Endothelial cell of umbilical vein (primary cell): Measurements from ENCODE around the gene FLVCR2. TPM values are rescaled to one million over a fixed set of nuclear protein-coding genes. Genes with fewer than 3 reads are reported as not detected.

Source experiments
- BruUV-seq: library from RNA; stranded (reverse); fragments of 400-500 nt; replicated peaks from 2 replicates; lab custom pipeline; 2021; lab: Mats Ljungman, UMichigan
- CTCF ChIA-PET: fragments of 300-600, 350-600 bp; sonication (Branson Sonifier 250); formaldehyde crosslinking; loops from one replicate; lab custom pipeline; 2021; ENCODE audit warnings: antibody characterized with exemption, inconsistent platforms; lab: Charles Lee
- POLR2A ChIA-PET: fragments of 300-600, 350-600 bp; sonication (Branson Sonifier 250); formaldehyde crosslinking; loops from one replicate; lab custom pipeline; 2021; ENCODE audit warnings: antibody characterized with exemption, inconsistent platforms; lab: Charles Lee
- DNase-seq: peaks from one replicate; pipeline ENCODE4 v3.0.0-alpha.2; 2011; ENCODE audit warnings: low read depth, low spot score
- FAIRE-seq: peaks from 2 replicates; lab custom pipeline; 2011; peaks lifted over from hg19 to GRCh38; lab: Jason Lieb, UNC
- H2AFZ ChIP-seq: 2 replicates; pipeline ENCODE4 v1.6.0; 2012; ENCODE audit warnings: low read depth, low read length, control low read depth, inconsistent platforms
- H3K27ac ChIP-seq: 2 replicates; pipeline ENCODE4 v1.5.1; 2011; ENCODE audit warnings: low read depth, mild to moderate bottlenecking, control low read depth, low read length, moderate library complexity; ENCODE audit not compliant: insufficient read depth
- H3K27me3 ChIP-seq, 2 experiments: 2 replicates each; pipeline versions ENCODE4 v1.6.0 to v1.6.1; 2011; ENCODE audit warnings: low read length in 2 of 2, mixed read lengths in 1 of 2; ENCODE audit not compliant: control insufficient read depth in 2 of 2, insufficient read depth in 2 of 2
- H3K36me3 ChIP-seq, 2 experiments: 2 replicates in 1 of 2; 3 replicates in 1 of 2; pipeline ENCODE4 v1.5.1; 2011; ENCODE audit warnings: low read length in 2 of 2, mild to moderate bottlenecking in 1 of 2, moderate library complexity in 1 of 2; ENCODE audit not compliant: control insufficient read depth in 2 of 2, insufficient read depth in 2 of 2; ENCODE audit errors: extremely low read depth in 1 of 2
- H3K4me1 ChIP-seq: 3 replicates; pipeline ENCODE4 v1.5.1; 2011; ENCODE audit warnings: mild to moderate bottlenecking, low read length; ENCODE audit not compliant: control insufficient read depth, insufficient read depth; ENCODE audit errors: extremely low read depth
- H3K4me2 ChIP-seq: 2 replicates; pipeline ENCODE4 v1.6.1; 2011; ENCODE audit warnings: low read length, control low read depth, mixed read lengths; ENCODE audit not compliant: insufficient read depth
- H3K4me3 ChIP-seq, 3 experiments: fragments of 200-600 bp in 1 of 3; sonication (generic), shearing (Covaris generic) in 1 of 3; replicated peaks in 1 of 3; 2 replicates each; pipeline ENCODE4 v1.5.1; 2011 to 2016; ENCODE audit warnings: control low read depth in 3 of 3, low read length in 3 of 3, mild to moderate bottlenecking in 2 of 3, inconsistent platforms in 1 of 3, low read depth in 1 of 3, moderate library complexity in 1 of 3; ENCODE audit not compliant: insufficient read depth in 1 of 3
- H3K79me2 ChIP-seq: 2 replicates; pipeline ENCODE4 v1.6.0; 2012; ENCODE audit warnings: low read length, inconsistent platforms; ENCODE audit not compliant: control insufficient read depth, insufficient read depth
- H3K9ac ChIP-seq: replicated peaks from 2 replicates; pipeline ENCODE3; 2011; ENCODE audit warnings: low read length, control low read depth; ENCODE audit not compliant: insufficient read depth; ENCODE audit errors: extremely low read depth
- H3K9me1 ChIP-seq: replicated peaks from 3 replicates; pipeline ENCODE4 v1.6.0; 2011; ENCODE audit warnings: mild to moderate bottlenecking, low read length; ENCODE audit not compliant: control insufficient read depth, insufficient read depth; ENCODE audit errors: extremely low read depth
- H3K9me3 ChIP-seq: replicated peaks from 2 replicates; pipeline ENCODE4 v1.5.1; 2012; ENCODE audit warnings: low read length, inconsistent platforms; ENCODE audit not compliant: control insufficient read depth, insufficient read depth
- H4K20me1 ChIP-seq: replicated peaks from 2 replicates; pipeline ENCODE3; 2011; ENCODE audit warnings: mild to moderate bottlenecking, low read length; ENCODE audit not compliant: control insufficient read depth, insufficient read depth; ENCODE audit errors: extremely low read depth
- EZH2 ChIP-seq: IDR thresholded peaks from 2 replicates; pipeline ENCODE4 v1.6.1; 2012; ENCODE audit warnings: borderline replicate concordance, low read depth, mild to moderate bottlenecking, moderate library complexity, low read length, inconsistent platforms; ENCODE audit not compliant: severe bottlenecking
- FOS ChIP-seq: IDR thresholded peaks from 2 replicates; pipeline ENCODE4 v1.6.1; 2011; ENCODE audit warnings: mild to moderate bottlenecking, low read length, moderate library complexity, borderline replicate concordance; ENCODE audit not compliant: insufficient read depth
- GATA2 ChIP-seq: IDR thresholded peaks from 2 replicates; pipeline ENCODE4 v1.7.0; 2011; ENCODE audit warnings: low read depth, mild to moderate bottlenecking, moderate library complexity, mixed read lengths, low read length; ENCODE audit not compliant: insufficient read length, insufficient read depth
- JUN ChIP-seq: IDR thresholded peaks from 2 replicates; pipeline ENCODE4 v1.6.1; 2011; ENCODE audit warnings: borderline replicate concordance, low read depth; ENCODE audit not compliant: insufficient read length, insufficient read depth
- MAX ChIP-seq: IDR thresholded peaks from 2 replicates; pipeline ENCODE4 v1.6.1; 2011; ENCODE audit not compliant: insufficient read depth, insufficient read length
- MYC ChIP-seq: IDR thresholded peaks from one replicate; pipeline ENCODE4 v1.6.1; 2011; ENCODE audit warnings: mild to moderate bottlenecking, low read depth, low read length
- POLR2A ChIP-seq: IDR thresholded peaks from 2 replicates; pipeline ENCODE4 v1.6.1; 2012; ENCODE audit warnings: low read depth, mild to moderate bottlenecking, control low read depth, low read length
- POLR2AphosphoS5 ChIP-seq: IDR thresholded peaks from 2 replicates; pipeline ENCODE4 v1.6.1; 2012; ENCODE audit warnings: low read depth, mild to moderate bottlenecking, control low read depth, low read length, moderate library complexity; ENCODE audit not compliant: insufficient read depth
- dilution Hi-C: fragments of 300-500 bp; cut with MboI; formaldehyde crosslinking; loops from one replicate; pipeline ENCODE4 v1.15.0; 2019; ENCODE audit warnings: low sequenced_read_pairs; ENCODE audit not compliant: extremely low pct_ligation_motif_present
- intact Hi-C: fragments of 100-400 bp; cut with micrococcal nuclease; formaldehyde crosslinking; loops from one replicate; pipeline ENCODE4 v1.10.0; 2022
- polyA plus RNA-seq, 4 experiments: library from polyadenylated mRNA; depleted of rRNA in 3 of 4; stranded (reverse) in 3 of 4; unstranded in 1 of 4; fragments of >200 nt; gene quantifications; 2 replicates each; pipeline versions ENCODE4 v1.2.1 to v1.2.3, GENCODE V29; 2011 to 2012; ENCODE audit warnings: missing spikeins in 1 of 4
- total RNA-seq: library from RNA; stranded (reverse); gene quantifications from 2 replicates; pipeline ENCODE4 v1.2.3, GENCODE V29; 2021
- TF ChIP-seq, protein P1 (sequence below), 2 donors: IDR thresholded peaks; 1 replicate in 1 of 2; 2 replicates in 1 of 2; pipeline ENCODE4 v1.5.1; 2011; ENCODE audit warnings: low read length in 2 of 2, mild to moderate bottlenecking in 2 of 2, moderate library complexity in 2 of 2, control low read depth in 1 of 2, inconsistent platforms in 1 of 2, low read depth in 1 of 2; ENCODE audit not compliant: insufficient read depth in 1 of 2; ENCODE audit errors: extremely low read depth in 1 of 2

Gene FLVCR2
- total and polyA plus RNA-seq, 2 donors (not counting 3 experiments of a cell fraction or from before 2014, with no cell fraction given), result 1.4 to 4.9 TPM

- Histone ChIP-seq H3K9me1 (no peaks in the 10 kb centered on the region), H4K20me1 (no peaks in the 10 kb centered on the region), H3K4me3 (no peak overlapping the region), H3K4me2 (no peak overlapping the region), H3K27me3 (no peaks in the 10 kb centered on the region), H3K79me2 (no peaks in the 10 kb centered on the region), H3K9me3 (no peaks in the 10 kb centered on the region), H3K4me1 (peaks cover 16% of the 10 kb centered on the region), H3K27ac (no peak overlapping the region), H3K9ac (no peak overlapping the region), H2AFZ (no peak overlapping the region), H3K36me3 (peaks cover 12 to 18% of the 10 kb centered on the region in 2 experiments)
- no TSS peak for BruUV-seq
- FAIRE-seq (no peak), DNase-seq (no peak)
- POLR2A ChIA-PET, result no interaction called here
- intact Hi-C loops (loop anchor here (5.0 kb wide), 1 partner anchor 127 kb away; the partner anchor contains the start of gene BATF), dilution Hi-C loops (no loop called here)
- TF ChIP-seq POLR2A (no peak), FOS (no peak), JUN (no peak), GATA2 (no peak), MAX (no peak), EZH2 (no peak), MYC (no peak), POLR2AphosphoS5 (no peak)
- TF ChIP-seq, protein P1, sequence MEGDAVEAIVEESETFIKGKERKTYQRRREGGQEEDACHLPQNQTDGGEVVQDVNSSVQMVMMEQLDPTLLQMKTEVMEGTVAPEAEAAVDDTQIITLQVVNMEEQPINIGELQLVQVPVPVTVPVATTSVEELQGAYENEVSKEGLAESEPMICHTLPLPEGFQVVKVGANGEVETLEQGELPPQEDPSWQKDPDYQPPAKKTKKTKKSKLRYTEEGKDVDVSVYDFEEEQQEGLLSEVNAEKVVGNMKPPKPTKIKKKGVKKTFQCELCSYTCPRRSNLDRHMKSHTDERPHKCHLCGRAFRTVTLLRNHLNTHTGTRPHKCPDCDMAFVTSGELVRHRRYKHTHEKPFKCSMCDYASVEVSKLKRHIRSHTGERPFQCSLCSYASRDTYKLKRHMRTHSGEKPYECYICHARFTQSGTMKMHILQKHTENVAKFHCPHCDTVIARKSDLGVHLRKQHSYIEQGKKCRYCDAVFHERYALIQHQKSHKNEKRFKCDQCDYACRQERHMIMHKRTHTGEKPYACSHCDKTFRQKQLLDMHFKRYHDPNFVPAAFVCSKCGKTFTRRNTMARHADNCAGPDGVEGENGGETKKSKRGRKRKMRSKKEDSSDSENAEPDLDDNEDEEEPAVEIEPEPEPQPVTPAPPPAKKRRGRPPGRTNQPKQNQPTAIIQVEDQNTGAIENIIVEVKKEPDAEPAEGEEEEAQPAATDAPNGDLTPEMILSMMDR (IDR thresholded peaks at IDR 0.05; ENCODE audit: extremely low read depth in 1 of 2, insufficient read depth in 1 of 2, low read depth in 1 of 2, low read length in 2 of 2), result no peak
- CTCF ChIA-PET, result interaction anchor here (0.8 to 14.6 kb wide), 4 partner anchors 9 to 161 kb away, joined by 3 to 309 read pairs (median 3); partner anchors contain the start of gene FLVCR2
Measured at GRCh38 chr14:75649337-75649736, 70.9 kb downstream of the FLVCR2 start.
